GM21576 (cell line): ENCODE results near the gene MDFIC.
A peak's percentile ranks its signal among the peaks of the same experiment; 100 is the strongest.

Source experiments
- ATAC-seq: cut with Tn5 transposase; IDR thresholded peaks from one replicate; pipeline ENCODE4 v1.9.1; 2021; ENCODE audit warnings: mild to moderate bottlenecking, moderate library complexity; ENCODE audit not compliant: unreplicated experiment

The MDFIC gene

GRCh38 chr7:114924038-114924712 lies 2.3 kb downstream of the MDFIC start:
- peak; percentile 28 for ATAC-seq

- ATAC-seq, result no peak
Measured at GRCh38 chr7:114925434-114925833, 3.5 kb downstream of the MDFIC start.

- no peak for ATAC-seq
Measured at GRCh38 chr7:114928060-114928459, 6.2 kb downstream of the MDFIC start.

- no peak for ATAC-seq
Measured at GRCh38 chr7:114929570-114929969, 7.7 kb downstream of the MDFIC start.

GRCh38 chr7:114930107-114930661 lies 8.3 kb downstream of the MDFIC start:
- ATAC-seq, result no peak

GRCh38 chr7:114930829-114931655 lies 9.1 kb downstream of the MDFIC start:
- ATAC-seq, result peak; percentile 50

GRCh38 chr7:114931656-114932011 lies 9.7 kb downstream of the MDFIC start:
- peak; percentile 78 for ATAC-seq

GRCh38 chr7:114932991-114933390 lies 11.1 kb downstream of the MDFIC start:
- ATAC-seq, result no peak

GRCh38 chr7:114933658-114934057 lies 11.8 kb downstream of the MDFIC start:
- no peak for ATAC-seq

- ATAC-seq, result no peak
Measured at GRCh38 chr7:114934086-114934485, 12.2 kb downstream of the MDFIC start.

- no peak for ATAC-seq
Measured at GRCh38 chr7:114934713-114935112, 12.8 kb downstream of the MDFIC start.

- no peak for ATAC-seq
Measured at GRCh38 chr7:114936471-114936870, 14.6 kb downstream of the MDFIC start.

GRCh38 chr7:114937446-114937845 lies 15.6 kb downstream of the MDFIC start:
- ATAC-seq, result no peak

GRCh38 chr7:114938785-114939184 lies 16.9 kb downstream of the MDFIC start:
- ATAC-seq, result no peak

- no peak for ATAC-seq
Measured at GRCh38 chr7:114939484-114940097, 17.7 kb downstream of the MDFIC start.

GRCh38 chr7:114940220-114940619 lies 18.3 kb downstream of the MDFIC start:
- ATAC-seq, result no peak

- peak; percentile 54 for ATAC-seq
Measured at GRCh38 chr7:114941692-114942091, 19.8 kb downstream of the MDFIC start.

GRCh38 chr7:114942446-114943175 lies 20.7 kb downstream of the MDFIC start:
- peak; percentile 71 for ATAC-seq

GRCh38 chr7:114943530-114943929 lies 21.6 kb downstream of the MDFIC start:
- no peak for ATAC-seq

GRCh38 chr7:114943953-114944744 lies 22.3 kb downstream of the MDFIC start:
- ATAC-seq, result no peak
